Transverse colon (tissue), 3 donors: ENCODE measurements around the gene MAGI1.

Experiments used
- CTCF ChIP-seq, 5 experiments: fragments of 200-600 bp in 3 of 5; fragments of 450-650 bp in 2 of 5; sonication (generic) in 3 of 5; IDR thresholded peaks; 1 replicate in 2 of 5; 2 replicates in 3 of 5; pipeline ENCODE4 v1.5.1; 2016 to 2017; ENCODE audit warnings: antibody characterized with exemption in 5 of 5, inconsistent platforms in 3 of 5, mild to moderate bottlenecking in 2 of 5, moderate library complexity in 1 of 5
- POLR2A ChIP-seq: fragments of 450-650 bp; IDR thresholded peaks from one replicate; pipeline ENCODE4 v1.6.1; 2016; ENCODE audit warnings: antibody characterized with exemption, mild to moderate bottlenecking, moderate library complexity

- no peak for TF ChIP-seq CTCF (IDR thresholded peaks at IDR 0.05)
- TF ChIP-seq POLR2A: no peak
Measured at GRCh38 chr3:65318231-65318630, 720.5 kb downstream of the MAGI1 start.
